MG63 (cell line): Measurements from ENCODE around the gene EPAS1. TPM values are rescaled to one million over a fixed set of nuclear protein-coding genes. Genes with fewer than 3 reads are reported as not detected.

Experiments
- DNase-seq: peaks from one replicate; pipeline ENCODE4 v3.0.0-alpha.2; 2020
- H3K27me3 ChIP-seq: fragments of 250-450 bp; sonication (Bioruptor Pico); 2 replicates; pipeline ENCODE4 v1.5.1; 2020; ENCODE audit warnings: mild to moderate bottlenecking, moderate library complexity
- H3K36me3 ChIP-seq: fragments of 250-450 bp; sonication (Bioruptor Pico); 2 replicates; pipeline ENCODE4 v1.5.1; 2020; ENCODE audit warnings: mild to moderate bottlenecking, moderate library complexity
- H3K4me3 ChIP-seq: fragments of 250-450 bp; sonication (Bioruptor Pico); 2 replicates; pipeline ENCODE4 v1.5.1; 2020; ENCODE audit warnings: mild to moderate bottlenecking, moderate library complexity
- H3K9me3 ChIP-seq: fragments of 250-450 bp; sonication (Bioruptor Pico); 2 replicates; pipeline ENCODE4 v1.5.1; 2020; ENCODE audit warnings: mild to moderate bottlenecking, moderate library complexity
- total RNA-seq: library from RNA; depleted of rRNA; stranded (reverse); fragments of >200 nt; shearing (Covaris generic); gene quantifications from 2 replicates; pipeline ENCODE4 v1.2.3, GENCODE V29; 2014; ENCODE audit warnings: low replicate concordance; rRNA removed

Gene EPAS1
- total RNA-seq, 1 experiment from 2014 or later: 27.6 TPM

DNA sequence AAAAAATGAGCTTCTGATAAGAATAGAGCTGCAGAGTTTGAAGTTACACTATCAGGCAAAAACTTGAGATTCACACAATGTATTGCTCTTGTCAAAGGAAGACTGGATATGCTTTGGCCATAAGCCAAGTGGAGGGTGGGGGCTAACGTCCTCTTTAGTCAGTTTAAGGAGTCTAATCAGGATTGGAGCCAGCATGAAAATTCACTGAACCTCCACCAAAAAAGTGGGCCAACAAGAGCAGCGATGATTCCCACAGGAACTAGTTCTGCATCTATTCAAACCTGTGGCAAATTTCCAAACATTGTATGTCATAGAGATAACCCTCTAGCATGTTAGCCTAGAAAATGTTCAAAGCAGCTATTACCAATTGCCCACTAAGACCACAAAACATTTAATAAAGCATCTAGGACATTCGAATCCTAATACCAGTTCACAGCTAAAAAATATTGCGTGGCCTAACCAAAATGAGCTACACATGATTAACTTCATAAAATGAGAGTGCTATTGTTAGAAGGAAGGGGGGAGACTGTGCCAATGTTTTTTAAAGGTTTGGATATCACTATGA is 138.7 kb downstream of the EPAS1 start:
- H3K9me3 ChIP-seq: 0 out of 2 replicates have a peak, but pooled peaks cover 2% of the 10 kb centered on the region
- H3K27me3 ChIP-seq: no peaks in the 10 kb centered on the region
- H3K36me3 ChIP-seq: no peaks in the 10 kb centered on the region
- no peak overlapping the region for H3K4me3 ChIP-seq
- no peak for DNase-seq

Other genes with a start within 250 kb of the EPAS1 start
- not detected in 2 replicates for gene TMEM247, start 182.2 kb downstream of the EPAS1 start, total RNA-seq
- 51.0 and 58.1 TPM in 2 replicates for gene RHOQ, start 245.1 kb downstream of the EPAS1 start, total RNA-seq
- gene ATP6V1E2, start 245.2 kb downstream of the EPAS1 start, total RNA-seq: 9.1 and 27.7 TPM in 2 replicates